Midbrain (tissue), 1 donor: Measurements from ENCODE around the gene IRS2.
"Not testable (repeated sequence)": the region's sequence is repeated elsewhere in the genome, so short reads cannot be mapped to it uniquely, and the experiment has no call there.

Source experiments
- DNase-seq: peaks from one replicate; lab custom pipeline; 2025; lab: John Stamatoyannopoulos, UW

Gene IRS2

DNA sequence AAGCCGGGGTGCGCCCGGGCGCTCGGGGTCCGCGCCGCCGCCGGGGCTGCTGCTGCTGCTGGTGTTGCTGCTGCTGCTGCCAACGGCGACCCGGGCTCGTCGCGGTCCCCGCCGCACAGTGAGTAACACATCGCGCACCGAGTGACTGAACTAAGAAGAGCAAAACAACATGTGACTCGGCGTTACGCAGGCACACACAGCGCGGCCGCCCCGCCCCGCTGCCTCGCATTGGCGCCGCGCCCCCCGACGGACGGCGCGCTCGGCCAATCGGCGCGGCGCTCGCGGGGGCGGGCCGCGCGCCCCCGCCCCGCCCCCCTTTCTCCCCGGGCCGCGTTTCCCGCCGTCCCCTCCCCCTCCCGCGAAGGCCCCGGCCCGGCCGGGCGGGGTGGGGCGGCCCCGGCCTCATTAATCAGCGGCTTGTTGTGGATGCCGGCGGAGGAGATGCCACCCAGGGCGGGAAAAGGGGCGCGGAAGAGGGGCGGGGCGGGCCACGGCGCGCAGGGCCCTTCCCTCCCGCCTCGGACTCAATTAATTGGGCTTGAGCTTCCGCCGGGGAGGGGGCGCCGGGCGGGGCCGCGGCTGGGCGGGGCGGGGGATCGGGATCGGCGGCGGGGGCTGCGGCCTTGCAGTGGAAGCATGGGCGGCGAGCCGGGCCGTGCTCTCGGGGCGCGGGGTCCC lies at the start of gene IRS2:
Gene IRS2 (minus strand): TSS at position 127 of the 678 bp plus-strand sequence. CDS start 530 bp downstream, outside the sequence.
- peak; percentile 93 for DNase-seq

DNA sequence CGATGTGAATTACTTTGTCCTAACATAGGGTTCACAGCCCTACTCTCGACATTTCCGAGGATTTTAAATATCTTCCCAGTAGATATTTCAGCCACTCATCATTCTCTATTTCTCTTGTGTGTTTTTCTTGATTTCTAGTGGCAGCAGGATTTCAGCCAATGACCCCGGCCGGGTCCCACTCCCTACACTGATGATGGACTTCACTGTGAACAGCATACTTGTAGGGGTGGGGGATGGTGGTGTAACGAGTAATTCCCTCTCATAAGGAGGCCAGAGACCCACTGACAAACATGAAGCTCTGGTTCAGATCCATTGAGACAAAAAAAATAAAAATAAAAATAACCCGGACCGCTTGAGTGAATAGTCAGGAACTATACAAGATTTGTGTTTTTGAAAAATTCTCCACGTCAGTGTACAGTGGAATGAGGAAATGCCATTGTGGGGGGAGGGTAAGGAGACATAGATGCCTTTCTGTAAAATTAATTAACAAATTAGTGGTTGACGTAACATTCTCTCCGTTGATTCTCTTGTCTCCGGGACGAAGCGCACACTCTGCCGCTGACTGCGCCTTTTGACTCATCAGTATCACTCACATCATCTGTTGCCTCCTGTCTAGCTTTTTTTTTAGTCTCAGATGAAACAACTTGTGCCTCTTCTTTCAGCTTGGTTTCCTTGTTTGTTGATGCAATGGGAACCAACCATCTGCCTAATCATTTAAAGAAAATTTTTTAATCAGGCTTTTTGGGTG lies 48.8 kb upstream of the IRS2 start:
- no peak for DNase-seq

DNA sequence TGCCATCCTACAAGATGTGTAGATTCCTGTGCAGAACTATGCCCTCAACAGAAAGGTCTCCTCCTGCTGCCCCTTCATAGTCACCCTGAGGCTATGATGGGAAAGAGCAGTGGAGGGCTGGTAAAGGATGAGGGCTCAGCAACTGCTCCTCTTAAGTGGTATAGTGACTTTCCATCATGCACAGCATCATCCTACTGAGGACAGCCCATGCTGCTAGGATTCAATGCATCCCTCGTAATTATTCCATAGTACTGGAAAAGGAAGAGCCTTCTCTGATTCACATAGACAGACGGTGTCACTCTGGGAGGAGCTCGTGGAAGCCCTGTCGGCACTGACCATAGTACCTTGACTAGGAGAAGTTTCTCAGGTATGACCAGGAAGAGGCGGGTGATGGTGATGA lies 47.6 kb upstream of the IRS2 start:
- DNase-seq = no peak

- no peak for DNase-seq
Observed at GRCh38 chr13:109833071-109833470, 46.7 kb upstream of the IRS2 start.

DNA sequence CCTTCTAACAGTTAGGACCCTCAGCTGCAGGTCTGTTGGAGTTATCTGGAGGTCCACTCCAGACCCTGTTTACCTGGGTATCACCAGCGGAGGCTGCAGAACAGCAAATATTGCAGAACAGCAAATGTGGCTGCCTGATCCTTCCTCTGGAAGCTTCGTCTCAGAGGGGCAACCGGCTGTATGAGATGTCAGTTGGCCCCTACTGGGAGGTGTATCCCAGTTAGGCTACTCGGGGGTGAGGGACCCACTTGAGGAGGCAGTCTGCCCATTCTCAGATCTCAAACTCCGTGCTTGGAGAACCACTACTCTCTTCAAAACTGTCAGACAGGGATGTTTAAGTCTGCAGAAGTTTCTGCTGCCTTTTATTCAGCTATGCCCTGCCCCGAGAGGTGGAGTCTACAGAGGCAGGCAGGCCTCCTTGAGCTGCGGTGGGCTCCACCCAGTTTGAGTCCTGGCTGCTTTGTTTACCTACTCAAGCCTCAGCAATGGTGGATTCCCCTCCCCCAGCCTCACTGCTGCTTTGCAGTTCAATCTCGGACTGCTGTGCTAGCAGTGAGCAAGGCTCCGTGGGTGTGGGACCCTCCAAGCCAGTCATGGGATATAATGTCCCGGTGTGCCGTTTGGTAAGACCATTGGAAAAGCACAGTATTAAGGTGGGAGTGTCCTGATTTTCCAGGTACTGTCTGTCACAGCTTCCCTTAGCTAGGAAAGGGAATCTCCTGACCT lies 42.4 kb upstream of the IRS2 start:
- DNase-seq = not testable (repeated sequence)

- not testable (repeated sequence) for DNase-seq
Observed at GRCh38 chr13:109823201-109823600, 36.8 kb upstream of the IRS2 start.

- DNase-seq = no peak
Observed at GRCh38 chr13:109821103-109821502, 34.7 kb upstream of the IRS2 start.

GRCh38 chr13:109819874-109820273 lies 33.5 kb upstream of the IRS2 start:
- DNase-seq = no peak

GRCh38 chr13:109818886-109819285 lies 32.5 kb upstream of the IRS2 start:
- no peak for DNase-seq

- no peak for DNase-seq
Observed at GRCh38 chr13:109817591-109818535, 31.5 kb upstream of the IRS2 start.

GRCh38 chr13:109816808-109817203 lies 30.4 kb upstream of the IRS2 start:
- no peak for DNase-seq

GRCh38 chr13:109816112-109816807 lies 29.9 kb upstream of the IRS2 start:
- DNase-seq = no peak

DNA sequence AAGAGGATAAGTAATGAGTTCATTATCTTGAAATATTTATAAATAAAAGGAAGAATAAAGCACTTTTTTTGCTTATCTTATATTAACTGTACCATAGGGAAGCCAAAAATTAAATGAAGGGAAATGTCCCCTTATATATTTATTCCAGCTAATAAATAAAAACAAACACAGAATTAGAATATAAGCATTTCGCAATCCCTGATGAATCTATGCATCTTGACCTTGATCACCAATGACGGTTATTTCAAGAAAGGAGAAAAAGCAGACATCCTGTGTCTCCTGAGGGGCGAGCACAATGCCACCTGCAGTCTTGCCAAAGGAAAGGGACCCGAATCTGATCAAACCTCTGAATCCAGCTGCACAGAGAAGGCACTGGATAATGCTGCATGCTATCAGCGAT lies 29.3 kb upstream of the IRS2 start:
- DNase-seq = no peak

- DNase-seq = no peak
Observed at GRCh38 chr13:109813663-109814062, 27.3 kb upstream of the IRS2 start.

DNA sequence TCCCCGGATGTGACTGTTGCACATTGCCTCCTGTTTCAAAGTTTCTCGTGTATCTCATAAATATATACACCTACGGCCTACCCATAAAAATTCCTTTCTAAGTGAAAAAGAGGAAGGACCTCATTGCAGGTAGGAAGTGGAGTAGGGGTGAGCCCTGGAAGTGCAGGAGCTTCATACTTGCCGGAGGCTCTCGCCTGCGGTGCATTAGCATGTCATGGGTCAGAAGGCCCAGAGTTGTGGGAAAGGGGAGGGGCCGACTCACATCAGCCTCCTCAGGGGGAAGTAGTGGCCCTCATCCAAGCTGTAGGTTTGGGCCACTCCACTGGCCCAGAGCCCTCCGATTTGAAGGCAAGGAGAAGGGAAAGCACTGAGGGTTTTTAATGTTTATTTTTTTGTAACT lies 26.0 kb upstream of the IRS2 start:
- DNase-seq = no peak

DNA sequence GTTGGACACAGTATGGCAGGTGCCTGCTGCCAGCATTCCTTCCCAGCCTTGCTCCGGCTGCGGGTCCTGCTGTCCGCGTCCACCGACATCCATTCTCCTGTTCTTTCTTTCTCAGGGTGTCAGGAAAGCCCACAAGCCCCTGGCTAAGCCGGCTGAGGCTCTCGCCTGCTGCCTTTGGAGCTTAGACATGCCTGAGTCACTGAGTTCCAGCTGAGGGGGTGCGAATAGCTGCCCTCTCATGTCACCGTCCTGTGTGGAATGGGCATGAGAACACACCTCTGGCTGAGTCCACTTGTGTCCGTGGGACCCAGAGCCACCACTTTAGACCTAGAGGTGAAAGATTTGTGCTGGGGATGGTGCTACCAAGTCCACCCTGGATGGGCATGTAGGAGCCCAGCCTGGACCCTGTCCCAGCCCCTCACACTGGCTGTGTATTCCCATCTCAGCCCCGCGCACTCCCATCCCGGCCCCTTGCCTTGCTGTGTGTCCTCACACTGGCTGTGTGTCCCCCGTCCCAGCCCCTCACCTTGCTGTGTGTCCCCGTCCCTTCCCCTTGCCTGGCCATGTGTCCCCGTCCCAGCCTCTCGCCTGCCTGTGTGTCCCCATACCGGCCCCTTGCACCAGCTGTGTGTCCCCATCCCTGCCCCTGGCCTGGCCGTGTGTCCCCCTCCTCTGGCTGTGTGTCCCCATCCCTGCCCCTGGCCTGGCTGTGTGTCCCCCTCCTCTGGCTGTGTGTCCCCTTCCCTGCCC lies 24.6 kb upstream of the IRS2 start:
- DNase-seq = no peak

GRCh38 chr13:109809216-109809932 lies 23.0 kb upstream of the IRS2 start:
- no peak for DNase-seq

DNA sequence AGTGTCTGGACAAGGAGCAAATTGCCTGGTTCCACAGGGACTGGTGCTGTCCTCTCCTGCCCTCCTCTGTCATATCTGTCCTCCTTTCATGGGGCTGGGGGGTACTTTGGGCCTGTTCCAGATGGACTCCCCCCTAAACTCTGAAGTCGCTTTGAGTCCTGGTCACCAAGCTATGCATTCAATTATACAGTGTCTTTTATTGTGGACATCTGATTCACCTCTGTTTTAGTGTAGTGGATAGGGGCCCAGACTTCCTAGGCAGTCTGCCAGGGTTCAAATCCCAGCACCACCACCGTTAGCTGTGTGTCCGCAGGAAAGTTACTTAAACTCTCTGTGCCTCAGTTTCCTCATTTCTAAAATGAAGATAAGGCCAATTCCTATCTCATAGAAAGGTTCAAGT lies 21.0 kb upstream of the IRS2 start:
- no peak for DNase-seq

DNA sequence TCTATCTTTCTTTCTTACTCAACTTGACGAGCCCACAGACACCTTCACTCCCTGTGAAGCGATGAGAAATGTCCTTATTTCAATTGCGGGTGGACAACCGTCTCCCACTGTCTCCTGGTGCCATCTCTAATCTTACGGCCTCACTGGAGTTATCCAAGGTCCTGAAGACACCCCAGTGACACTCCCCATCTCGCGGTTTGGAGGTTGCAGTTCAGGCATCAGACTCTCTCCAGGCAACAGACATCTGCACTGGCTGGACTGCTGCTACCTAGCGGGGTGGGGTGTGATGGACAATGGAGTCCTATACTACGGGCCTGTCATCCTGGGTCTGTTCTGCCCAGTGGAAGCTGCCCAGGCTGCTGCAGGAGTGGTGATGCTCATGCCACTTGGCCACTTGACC lies 18.3 kb upstream of the IRS2 start:
- no peak for DNase-seq

GRCh38 chr13:109803825-109804224 lies 17.4 kb upstream of the IRS2 start:
- no peak for DNase-seq
